SJSA1 (cell line): ENCODE measurements around the gene POLN. TPM values are rescaled to one million over a fixed set of nuclear protein-coding genes. Genes with fewer than 3 reads are reported as not detected.
"Not testable (repeated sequence)": the region's sequence is repeated elsewhere in the genome, so short reads cannot be mapped to it uniquely, and the experiment has no call there.

ENCODE experiments used
- DNase-seq, 2 experiments: peaks; one replicate each; pipeline ENCODE4 v3.0.0-alpha.2; 2015 to 2020; ENCODE audit warnings: low spot score in 2 of 2, low read depth in 1 of 2
- H3K27ac ChIP-seq: fragments of 250-450 bp; sonication (Bioruptor Pico); 2 replicates; pipeline ENCODE4 v1.5.1; 2020; ENCODE audit warnings: mild to moderate bottlenecking, moderate library complexity
- H3K27me3 ChIP-seq: fragments of 250-450 bp; sonication (Bioruptor Pico); replicated peaks from 2 replicates; pipeline ENCODE4 v1.5.1; 2020; ENCODE audit warnings: mild to moderate bottlenecking, moderate library complexity
- H3K36me3 ChIP-seq: fragments of 250-450 bp; sonication (Bioruptor Pico); 2 replicates; pipeline ENCODE4 v1.5.1; 2020; ENCODE audit warnings: mild to moderate bottlenecking
- H3K4me1 ChIP-seq: fragments of 250-450 bp; sonication (Bioruptor Pico); replicated peaks from 2 replicates; pipeline ENCODE4 v1.6.1; 2021; ENCODE audit warnings: mild to moderate bottlenecking
- H3K4me3 ChIP-seq: fragments of 250-450 bp; sonication (Bioruptor Pico); 2 replicates; pipeline ENCODE4 v1.5.1; 2020; ENCODE audit warnings: mild to moderate bottlenecking
- H3K9me3 ChIP-seq: fragments of 250-450 bp; sonication (Bioruptor Pico); replicated peaks from 2 replicates; pipeline ENCODE4 v1.5.1; 2020; ENCODE audit warnings: mild to moderate bottlenecking
- total RNA-seq: library from RNA; depleted of rRNA; stranded (reverse); fragments of >200 nt; shearing (Covaris generic); gene quantifications from 2 replicates; pipeline ENCODE4 v1.2.3, GENCODE V29; 2014

Gene POLN
- total RNA-seq, 1 experiment from 2014 or later, result 0.61 TPM

- DNase-seq, result no peak
- Histone ChIP-seq H3K36me3 (no peaks in the 10 kb centered on the region), H3K9me3 (no peaks in the 10 kb centered on the region), H3K4me3 (no peak overlapping the region), H3K27me3 (no peaks in the 10 kb centered on the region), H3K4me1 (no peaks in the 10 kb centered on the region), H3K27ac (no peak overlapping the region)
Observed at GRCh38 chr4:2283199-2283711, 41.3 kb upstream of the POLN start.

- DNase-seq, result no peak
- Histone ChIP-seq H3K4me3 (no peak overlapping the region), H3K27me3 (no peaks in the 10 kb centered on the region), H3K36me3 (no peaks in the 10 kb centered on the region), H3K9me3 (no peaks in the 10 kb centered on the region), H3K4me1 (no peaks in the 10 kb centered on the region), H3K27ac (no peak overlapping the region)
Observed at GRCh38 chr4:2281575-2282343, 39.8 kb upstream of the POLN start.

- Histone ChIP-seq H3K36me3 (no peaks in the 10 kb centered on the region), H3K27ac (no peak overlapping the region), H3K27me3 (no peaks in the 10 kb centered on the region), H3K4me1 (no peaks in the 10 kb centered on the region), H3K4me3 (no peak overlapping the region), H3K9me3 (no peaks in the 10 kb centered on the region)
- DNase-seq, result no peak
Observed at GRCh38 chr4:2280531-2281300, 38.8 kb upstream of the POLN start.

- H3K27ac ChIP-seq, result no peak overlapping the region
- no peak for DNase-seq
- H3K9me3 ChIP-seq, result no peaks in the 10 kb centered on the region
- H3K27me3 ChIP-seq, result no peaks in the 10 kb centered on the region
- no peaks in the 10 kb centered on the region for H3K4me1 ChIP-seq
- H3K36me3 ChIP-seq, result no peaks in the 10 kb centered on the region
- no peak overlapping the region for H3K4me3 ChIP-seq
Observed at GRCh38 chr4:2277956-2278355, 36.0 kb upstream of the POLN start.

- H3K4me1 ChIP-seq, result no peaks in the 10 kb centered on the region
- H3K36me3 ChIP-seq, result no peaks in the 10 kb centered on the region
- DNase-seq, result no peak
- no peak overlapping the region for H3K27ac ChIP-seq
- no peaks in the 10 kb centered on the region for H3K9me3 ChIP-seq
- no peaks in the 10 kb centered on the region for H3K27me3 ChIP-seq
- H3K4me3 ChIP-seq, result no peak overlapping the region
Observed at GRCh38 chr4:2276581-2277325, 34.8 kb upstream of the POLN start.

GRCh38 chr4:2275546-2276251 is 33.8 kb upstream of the POLN start:
- no peak overlapping the region for H3K27ac ChIP-seq
- H3K27me3 ChIP-seq, result no peaks in the 10 kb centered on the region
- H3K4me1 ChIP-seq, result no peaks in the 10 kb centered on the region
- no peak for DNase-seq
- H3K9me3 ChIP-seq, result no peaks in the 10 kb centered on the region
- H3K36me3 ChIP-seq, result no peaks in the 10 kb centered on the region
- H3K4me3 ChIP-seq, result no peak overlapping the region

GRCh38 chr4:2275044-2275397 is 33.1 kb upstream of the POLN start:
- H3K36me3 ChIP-seq, H3K4me3 ChIP-seq, H3K4me1 ChIP-seq, DNase-seq, H3K27ac ChIP-seq, H3K27me3 ChIP-seq, H3K9me3 ChIP-seq: not testable (repeated sequence)

- Histone ChIP-seq H3K36me3 (no peaks in the 10 kb centered on the region), H3K4me1 (no peaks in the 10 kb centered on the region), H3K4me3 (no peak overlapping the region), H3K9me3 (no peaks in the 10 kb centered on the region), H3K27me3 (no peaks in the 10 kb centered on the region), H3K27ac (no peak overlapping the region)
- DNase-seq, result no peak
Observed at GRCh38 chr4:2274320-2275043, 32.6 kb upstream of the POLN start.

GRCh38 chr4:2273657-2274319 is 31.9 kb upstream of the POLN start:
- no peak overlapping the region for H3K4me3 ChIP-seq
- no peaks in the 10 kb centered on the region for H3K36me3 ChIP-seq
- no peak overlapping the region for H3K27ac ChIP-seq
- H3K4me1 ChIP-seq, result no peaks in the 10 kb centered on the region
- no peak for DNase-seq
- H3K27me3 ChIP-seq, result no peaks in the 10 kb centered on the region
- no peaks in the 10 kb centered on the region for H3K9me3 ChIP-seq

GRCh38 chr4:2273221-2273620 is 31.3 kb upstream of the POLN start:
- no peaks in the 10 kb centered on the region for H3K9me3 ChIP-seq
- H3K27me3 ChIP-seq, result no peaks in the 10 kb centered on the region
- H3K36me3 ChIP-seq, result no peaks in the 10 kb centered on the region
- H3K4me1 ChIP-seq, result no peaks in the 10 kb centered on the region
- DNase-seq, result no peak
- no peak overlapping the region for H3K27ac ChIP-seq
- H3K4me3 ChIP-seq, result no peak overlapping the region

GRCh38 chr4:2272828-2273120 is 30.9 kb upstream of the POLN start:
- Histone ChIP-seq H3K4me3 (no peak overlapping the region), H3K4me1 (no peaks in the 10 kb centered on the region), H3K36me3 (no peaks in the 10 kb centered on the region), H3K27me3 (no peaks in the 10 kb centered on the region), H3K27ac (no peak overlapping the region), H3K9me3 (no peaks in the 10 kb centered on the region)
- DNase-seq, result no peak

- H3K27me3 ChIP-seq, result no peaks in the 10 kb centered on the region
- H3K4me1 ChIP-seq, result no peaks in the 10 kb centered on the region
- no peaks in the 10 kb centered on the region for H3K9me3 ChIP-seq
- no peak overlapping the region for H3K4me3 ChIP-seq
- H3K36me3 ChIP-seq, result no peaks in the 10 kb centered on the region
- no peak overlapping the region for H3K27ac ChIP-seq
- no peak for DNase-seq
Observed at GRCh38 chr4:2272026-2272827, 30.3 kb upstream of the POLN start.
